Stimulated activated CD8-positive, alpha-beta memory T cell treated with anti-CD3 and anti-CD28 coated beads, Interleukin-4, amount 100 ng/mL, for 1 hour (primary cell): ENCODE measurements around the gene PNKP.
"Not testable (repeated sequence)": the region's sequence is repeated elsewhere in the genome, so short reads cannot be mapped to it uniquely, and the experiment has no call there.

Source experiments
- DNase-seq, 2 donors: peaks; one replicate each; pipeline ENCODE4 v3.0.0-alpha.2; 2020; ENCODE audit warnings: low read depth in 2 of 2, low spot score in 1 of 2

Gene PNKP

GRCh38 chr19:49823472-49823871 is 43.9 kb downstream of the PNKP start:
- DNase-seq = no peak

GRCh38 chr19:49820125-49820524 is 47.3 kb downstream of the PNKP start:
- DNase-seq = no peak

- DNase-seq = not testable (repeated sequence)
Observed at GRCh38 chr19:49819452-49820115, 47.8 kb downstream of the PNKP start.

GRCh38 chr19:49818649-49819370 is 48.6 kb downstream of the PNKP start:
- DNase-seq = no peak

GRCh38 chr19:49817964-49818648 is 49.3 kb downstream of the PNKP start, which contains the start of gene MED25:
TSS of gene MED25 (plus strand) at chr19:49818289. CDS start at chr19:49818342, 53 bp downstream.
- DNase-seq = peak; percentile 74 to 75

GRCh38 chr19:49816590-49816989 is 50.8 kb downstream of the PNKP start:
- no peak for DNase-seq

- no peak for DNase-seq
Observed at GRCh38 chr19:49814010-49814409, 53.4 kb downstream of the PNKP start.

GRCh38 chr19:49812997-49813861 is 54.1 kb downstream of the PNKP start, which contains the start of gene FUZ:
TSS of gene FUZ (minus strand) at chr19:49813292. CDS start at chr19:49813106, 186 bp downstream.
- peak; percentile 69 to 85 for DNase-seq

GRCh38 chr19:49812452-49812996 is 54.9 kb downstream of the PNKP start:
- no peak for DNase-seq

- DNase-seq = no peak
Observed at GRCh38 chr19:49811328-49811727, 56.0 kb downstream of the PNKP start.
